K562 (cell line): Measurements from ENCODE around the gene SMAD7. TPM values are rescaled to one million over a fixed set of nuclear protein-coding genes. Genes with fewer than 3 reads are reported as not detected.

ENCODE experiments used
- ATF7 ChIP-seq: fragments of 450-650 bp; IDR thresholded peaks from 2 replicates; pipeline ENCODE4 v1.7.1; 2014; ENCODE audit warnings: mild to moderate bottlenecking, moderate library complexity
- CBFA2T2 ChIP-seq: fragments of 450-650 bp; conservative IDR thresholded peaks from 2 replicates; pipeline ENCODE4 v1.6.1; 2017; ENCODE audit warnings: mild to moderate bottlenecking
- MAFG ChIP-seq: fragments of 450-650 bp; conservative IDR thresholded peaks from 2 replicates; pipeline ENCODE4 v1.6.1; 2016; ENCODE audit warnings: missing genetic modification characterization, missing compliant biosample characterization
- MEF2D ChIP-seq: conservative IDR thresholded peaks from 2 replicates; pipeline ENCODE4 v1.6.1; 2016; ENCODE audit warnings: low read depth, missing genetic modification characterization, missing compliant biosample characterization
- MIER1 ChIP-seq: fragments of 450-650 bp; IDR thresholded peaks from 2 replicates; pipeline ENCODE4 v1.6.1; 2016; ENCODE audit warnings: antibody characterized with exemption, mild to moderate bottlenecking, low read depth
- NFATC3 ChIP-seq: fragments of 450-650 bp; IDR thresholded peaks from 2 replicates; pipeline ENCODE4 v1.6.1; 2017; ENCODE audit warnings: mild to moderate bottlenecking
- RAD51 ChIP-seq: fragments of 450-650 bp; IDR thresholded peaks from 2 replicates; pipeline ENCODE4 v1.7.1; 2016; ENCODE audit warnings: low read depth, mild to moderate bottlenecking, borderline replicate concordance
- RBM17 ChIP-seq: fragments of 200-400 bp; formaldehyde crosslinking; IDR thresholded peaks from 2 replicates; pipeline ENCODE4 v1.6.1; 2017; ENCODE audit warnings: low read depth, mild to moderate bottlenecking, low read length, borderline replicate concordance
- SIRT6 ChIP-seq: IDR thresholded peaks from one replicate; pipeline ENCODE4 v1.6.1; 2012; ENCODE audit warnings: low read depth, mild to moderate bottlenecking, control low read depth, inconsistent platforms, low read length, moderate library complexity
- SMARCE1 ChIP-seq: fragments of 450-650 bp; IDR thresholded peaks from 2 replicates; pipeline ENCODE4 v1.7.1; 2016; ENCODE audit warnings: mild to moderate bottlenecking
- XRCC4 ChIP-seq: IDR thresholded peaks from one replicate; pipeline ENCODE4 v1.6.1; 2011; ENCODE audit not compliant: insufficient read depth, insufficient read length; ENCODE audit errors: extremely low read depth
- polyA plus RNA-seq, 8 experiments: library from polyadenylated mRNA; depleted of rRNA in 4 of 8; stranded (reverse) in 5 of 8; unstranded in 3 of 8; fragments of >200 nt; fragmentation: Nextera tagmentation in 2 of 8; fragmentation: Illumina TruSeq in 1 of 8; extraction: Ambion mirVana in 2 of 8; extraction: Trizol in 1 of 8; gene quantifications; 2 replicates each; pipeline versions ENCODE4 v1.2.1 to v1.2.3, GENCODE V29; 2011 to 2014; ENCODE audit warnings: inconsistent platforms in 1 of 8, missing spikeins in 1 of 8
- total RNA-seq, 7 experiments: library from RNA; depleted of rRNA in 6 of 7; stranded (reverse); fragments of >200 nt in 6 of 7; fragmentation: Illumina TruSeq in 2 of 7; extraction: Trizol in 2 of 7; gene quantifications; 2 replicates each; pipeline versions ENCODE4 v1.2.1 to v1.2.3, GENCODE V29; 2011 to 2021; ENCODE audit warnings: low replicate concordance in 1 of 7
- TF ChIP-seq, protein P1 (sequence below): fragments of 250-450 bp; sonication (Bioruptor Pico); IDR thresholded peaks from 2 replicates; pipeline ENCODE4 v1.4.0; 2020
- TF ChIP-seq, protein P2 (sequence below), 2 experiments: fragments of 250-450 bp in 1 of 2; fragments of 450-650 bp in 1 of 2; sonication (Bioruptor Pico) in 1 of 2; IDR thresholded peaks; 2 replicates each; pipeline versions ENCODE4 v1.6.1 to v1.8.0; 2016 to 2021; ENCODE audit warnings: mild to moderate bottlenecking in 2 of 2, moderate library complexity in 2 of 2, missing compliant biosample characterization in 1 of 2, missing genetic modification characterization in 1 of 2
- TF ChIP-seq, protein P3 (sequence below): fragments of 450-650 bp; IDR thresholded peaks from 2 replicates; pipeline ENCODE4 v1.6.1; 2016; ENCODE audit warnings: missing biosample characterization, missing genetic modification characterization
- TF ChIP-seq, protein P4 (sequence below), 2 experiments: fragments of 200-800 bp in 1 of 2; sonication (Bioruptor generic) in 1 of 2; sonication (generic) in 1 of 2; formaldehyde crosslinking in 1 of 2; IDR thresholded peaks in 1 of 2; conservative IDR thresholded peaks in 1 of 2; 2 replicates each; pipeline versions ENCODE4 v1.5.0 to v1.6.1; 2016 to 2020; ENCODE audit warnings: missing compliant biosample characterization in 1 of 2, missing genetic modification characterization in 1 of 2, missing genetic modification reagents in 1 of 2
- TF ChIP-seq, protein P5 (sequence below): fragments of 200-800 bp; sonication (Bioruptor generic); IDR thresholded peaks from 2 replicates; pipeline ENCODE4 v1.6.1; 2017; ENCODE audit warnings: missing genetic modification characterization, missing compliant biosample characterization
- TF ChIP-seq, protein P6 (sequence below): sonication (generic); formaldehyde crosslinking; IDR thresholded peaks from 2 replicates; pipeline ENCODE4 v1.9.0; 2022; ENCODE audit warnings: mild to moderate bottlenecking, missing genetic modification reagents

The SMAD7 gene
- total and polyA plus RNA-seq, 9 of the 15 experiments (the other 6 are each of a cell fraction or from before 2014, with no cell fraction given) = 0.13 to 3.0 (median 1.6) TPM

DNA sequence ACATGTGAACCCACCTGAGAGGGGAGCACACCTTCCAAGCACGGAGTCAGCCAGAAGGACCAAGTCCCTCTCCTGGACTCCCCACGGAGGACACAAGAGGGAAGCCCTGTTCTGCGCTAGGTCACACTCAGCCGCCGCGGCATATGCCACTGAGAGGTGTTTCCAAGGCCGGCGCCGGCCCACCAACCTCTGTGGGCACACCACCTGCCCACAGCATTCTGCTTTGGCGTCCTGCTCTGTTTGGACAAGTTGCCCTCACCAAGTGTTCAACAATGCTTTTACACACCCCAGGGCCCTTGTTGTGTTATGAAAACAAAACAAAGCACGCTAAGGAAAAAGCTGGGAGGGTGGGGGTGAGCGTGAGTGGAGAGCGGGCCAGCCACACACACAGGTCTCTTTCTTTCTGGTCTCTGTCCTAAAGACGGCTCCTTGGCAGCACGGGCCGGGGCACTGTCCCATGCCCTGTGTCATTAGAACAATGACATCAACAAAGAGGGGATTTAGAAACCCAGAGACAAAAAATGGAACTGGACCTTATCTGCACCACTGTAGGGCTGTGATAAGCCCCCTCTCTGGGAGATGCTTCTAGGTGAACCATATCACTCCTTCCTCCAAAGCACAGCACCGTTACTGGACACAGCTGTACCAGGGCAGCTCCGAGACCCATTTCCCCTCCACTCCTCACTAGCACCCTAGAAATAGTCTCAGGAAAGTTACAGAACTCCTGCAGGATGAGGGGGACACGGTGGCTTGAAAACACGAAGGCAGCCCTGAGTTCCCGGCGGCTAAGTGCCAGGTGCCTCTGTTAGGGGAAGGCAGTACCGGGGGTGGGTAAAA lies 17.0 kb downstream of the SMAD7 start (continued):
- TF ChIP-seq, protein P1, sequence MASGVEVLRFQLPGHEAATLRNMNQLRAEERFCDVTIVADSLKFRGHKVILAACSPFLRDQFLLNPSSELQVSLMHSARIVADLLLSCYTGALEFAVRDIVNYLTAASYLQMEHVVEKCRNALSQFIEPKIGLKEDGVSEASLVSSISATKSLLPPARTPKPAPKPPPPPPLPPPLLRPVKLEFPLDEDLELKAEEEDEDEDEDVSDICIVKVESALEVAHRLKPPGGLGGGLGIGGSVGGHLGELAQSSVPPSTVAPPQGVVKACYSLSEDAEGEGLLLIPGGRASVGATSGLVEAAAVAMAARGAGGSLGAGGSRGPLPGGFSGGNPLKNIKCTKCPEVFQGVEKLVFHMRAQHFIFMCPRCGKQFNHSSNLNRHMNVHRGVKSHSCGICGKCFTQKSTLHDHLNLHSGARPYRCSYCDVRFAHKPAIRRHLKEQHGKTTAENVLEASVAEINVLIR = no peak
- TF ChIP-seq, protein P2, sequence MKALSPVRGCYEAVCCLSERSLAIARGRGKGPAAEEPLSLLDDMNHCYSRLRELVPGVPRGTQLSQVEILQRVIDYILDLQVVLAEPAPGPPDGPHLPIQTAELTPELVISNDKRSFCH (CRISPR knock-in tag; IDR thresholded peaks at IDR 0.05) = no peak
- TF ChIP-seq, protein P2 (tag; IDR thresholded peaks at IDR 0.05) = no peak
- TF ChIP-seq MAFG (tag) = no peak
- no peak for TF ChIP-seq NFATC3
- TF ChIP-seq, protein P3, sequence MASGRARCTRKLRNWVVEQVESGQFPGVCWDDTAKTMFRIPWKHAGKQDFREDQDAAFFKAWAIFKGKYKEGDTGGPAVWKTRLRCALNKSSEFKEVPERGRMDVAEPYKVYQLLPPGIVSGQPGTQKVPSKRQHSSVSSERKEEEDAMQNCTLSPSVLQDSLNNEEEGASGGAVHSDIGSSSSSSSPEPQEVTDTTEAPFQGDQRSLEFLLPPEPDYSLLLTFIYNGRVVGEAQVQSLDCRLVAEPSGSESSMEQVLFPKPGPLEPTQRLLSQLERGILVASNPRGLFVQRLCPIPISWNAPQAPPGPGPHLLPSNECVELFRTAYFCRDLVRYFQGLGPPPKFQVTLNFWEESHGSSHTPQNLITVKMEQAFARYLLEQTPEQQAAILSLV (tag) = no peak
- no peak for TF ChIP-seq XRCC4
- TF ChIP-seq RAD51 = no peak
- peak; percentile 51; the same call in 1 of the 2 replicates for TF ChIP-seq ATF7
- no peak for TF ChIP-seq MEF2D (tag)
- TF ChIP-seq, protein P4, sequence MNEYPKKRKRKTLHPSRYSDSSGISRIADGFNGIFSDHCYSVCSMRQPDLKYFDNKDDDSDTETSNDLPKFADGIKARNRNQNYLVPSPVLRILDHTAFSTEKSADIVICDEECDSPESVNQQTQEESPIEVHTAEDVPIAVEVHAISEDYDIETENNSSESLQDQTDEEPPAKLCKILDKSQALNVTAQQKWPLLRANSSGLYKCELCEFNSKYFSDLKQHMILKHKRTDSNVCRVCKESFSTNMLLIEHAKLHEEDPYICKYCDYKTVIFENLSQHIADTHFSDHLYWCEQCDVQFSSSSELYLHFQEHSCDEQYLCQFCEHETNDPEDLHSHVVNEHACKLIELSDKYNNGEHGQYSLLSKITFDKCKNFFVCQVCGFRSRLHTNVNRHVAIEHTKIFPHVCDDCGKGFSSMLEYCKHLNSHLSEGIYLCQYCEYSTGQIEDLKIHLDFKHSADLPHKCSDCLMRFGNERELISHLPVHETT (CRISPR knock-in tag; conservative IDR thresholded peaks at IDR 0.05 in 1 of 2, IDR thresholded peaks at IDR 0.05 in 1 of 2) = no peak
- TF ChIP-seq, protein P5, sequence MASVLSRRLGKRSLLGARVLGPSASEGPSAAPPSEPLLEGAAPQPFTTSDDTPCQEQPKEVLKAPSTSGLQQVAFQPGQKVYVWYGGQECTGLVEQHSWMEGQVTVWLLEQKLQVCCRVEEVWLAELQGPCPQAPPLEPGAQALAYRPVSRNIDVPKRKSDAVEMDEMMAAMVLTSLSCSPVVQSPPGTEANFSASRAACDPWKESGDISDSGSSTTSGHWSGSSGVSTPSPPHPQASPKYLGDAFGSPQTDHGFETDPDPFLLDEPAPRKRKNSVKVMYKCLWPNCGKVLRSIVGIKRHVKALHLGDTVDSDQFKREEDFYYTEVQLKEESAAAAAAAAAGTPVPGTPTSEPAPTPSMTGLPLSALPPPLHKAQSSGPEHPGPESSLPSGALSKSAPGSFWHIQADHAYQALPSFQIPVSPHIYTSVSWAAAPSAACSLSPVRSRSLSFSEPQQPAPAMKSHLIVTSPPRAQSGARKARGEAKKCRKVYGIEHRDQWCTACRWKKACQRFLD (CRISPR knock-in tag) = peak; percentile 69
- TF ChIP-seq SIRT6 = no peak
- TF ChIP-seq, protein P6, sequence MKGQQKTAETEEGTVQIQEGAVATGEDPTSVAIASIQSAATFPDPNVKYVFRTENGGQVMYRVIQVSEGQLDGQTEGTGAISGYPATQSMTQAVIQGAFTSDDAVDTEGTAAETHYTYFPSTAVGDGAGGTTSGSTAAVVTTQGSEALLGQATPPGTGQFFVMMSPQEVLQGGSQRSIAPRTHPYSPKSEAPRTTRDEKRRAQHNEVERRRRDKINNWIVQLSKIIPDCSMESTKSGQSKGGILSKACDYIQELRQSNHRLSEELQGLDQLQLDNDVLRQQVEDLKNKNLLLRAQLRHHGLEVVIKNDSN = no peak
- TF ChIP-seq SMARCE1 = peak; percentile 44; the same call in 1 of the 2 replicates
- TF ChIP-seq MIER1 = no peak
- TF ChIP-seq RBM17 = no peak
- TF ChIP-seq CBFA2T2 = peak; percentile 63
